ENCODE data around the gene FBXO7. TPM values are rescaled to one million over a fixed set of nuclear protein-coding genes. Genes with fewer than 3 reads are reported as not detected.

The FBXO7 gene
- total RNA-seq, 1 donor from 2014 or later: 43.6 TPM

GRCh38 chr22:32489377-32489776, 14.8 kb downstream of the FBXO7 start:
- DNase-seq (ENCODE audit: low read depth in 2 of 2): no peak

- no peak for DNase-seq (ENCODE audit: low read depth in 2 of 2)
These were observed 15.7 kb downstream of the FBXO7 start for GRCh38 chr22:32490279-32490678.

GRCh38 chr22:32492111-32492510, 17.5 kb downstream of the FBXO7 start:
- no peak for DNase-seq (ENCODE audit: low read depth in 2 of 2)

GRCh38 chr22:32493551-32493950, 18.9 kb downstream of the FBXO7 start:
- peak; percentile 28 to 93 for DNase-seq (ENCODE audit: low read depth in 2 of 2)

GRCh38 chr22:32494971-32495370, 20.4 kb downstream of the FBXO7 start:
- DNase-seq (ENCODE audit: low read depth in 2 of 2): no peak

GRCh38 chr22:32499666-32500065, 25.1 kb downstream of the FBXO7 start:
- DNase-seq (ENCODE audit: low read depth in 2 of 2): no peak

- no peak for DNase-seq (ENCODE audit: low read depth in 2 of 2)
These were observed 27.5 kb downstream of the FBXO7 start for GRCh38 chr22:32501836-32502752.

GRCh38 chr22:32509045-32509444, 34.4 kb downstream of the FBXO7 start:
- no peak for DNase-seq (ENCODE audit: low read depth in 2 of 2)

GRCh38 chr22:32511274-32511673, 36.7 kb downstream of the FBXO7 start:
- no peak for DNase-seq (ENCODE audit: low read depth in 2 of 2)

GRCh38 chr22:32511776-32512175, 37.2 kb downstream of the FBXO7 start:
- no peak for DNase-seq (ENCODE audit: low read depth in 2 of 2)

- no peak for DNase-seq (ENCODE audit: low read depth in 2 of 2)
These were observed 37.8 kb downstream of the FBXO7 start for GRCh38 chr22:32512267-32512982.

- no peak for DNase-seq (ENCODE audit: low read depth in 2 of 2)
These were observed 40.5 kb downstream of the FBXO7 start for GRCh38 chr22:32515084-32515483.

GRCh38 chr22:32517488-32517887, 42.9 kb downstream of the FBXO7 start:
- no peak for DNase-seq (ENCODE audit: low read depth in 2 of 2)

- no peak for DNase-seq (ENCODE audit: low read depth in 2 of 2)
These were observed 43.3 kb downstream of the FBXO7 start for GRCh38 chr22:32517921-32518320.

GRCh38 chr22:32518381-32518780, 43.8 kb downstream of the FBXO7 start:
- no peak for DNase-seq (ENCODE audit: low read depth in 2 of 2)

- DNase-seq (ENCODE audit: low read depth in 2 of 2): peak in 1 of 2 donors; percentile 21
These were observed 44.2 kb downstream of the FBXO7 start for GRCh38 chr22:32518848-32519247.

- DNase-seq (ENCODE audit: low read depth in 2 of 2): no peak
These were observed 46.0 kb downstream of the FBXO7 start for GRCh38 chr22:32520612-32521011.

- no peak for DNase-seq (ENCODE audit: low read depth in 2 of 2)
These were observed 47.6 kb downstream of the FBXO7 start for GRCh38 chr22:32522237-32522636.

GRCh38 chr22:32527756-32528155, 53.1 kb downstream of the FBXO7 start:
- DNase-seq (ENCODE audit: low read depth in 2 of 2): no peak

GRCh38 chr22:32528316-32528715, 53.7 kb downstream of the FBXO7 start:
- no peak for DNase-seq (ENCODE audit: low read depth in 2 of 2)

GRCh38 chr22:32528984-32529982, 54.7 kb downstream of the FBXO7 start:
- peak; percentile 82 to 95 for DNase-seq (ENCODE audit: low read depth in 2 of 2)

Measured in dermis microvascular lymphatic vessel endothelial cell (primary cell).